Esophagus squamous epithelium (tissue), 4 donors: ENCODE data around the gene CYP2W1.

Experiments used
- CTCF ChIP-seq, 6 experiments: fragments of 450-650 bp in 4 of 6; fragments of 200-600 bp in 2 of 6; sonication (generic) in 2 of 6; IDR thresholded peaks; one replicate each; pipeline ENCODE4 v1.5.1; 2016 to 2019; ENCODE audit warnings: antibody characterized with exemption in 6 of 6, mild to moderate bottlenecking in 4 of 6, moderate library complexity in 4 of 6
- POLR2A ChIP-seq, 4 donors: fragments of 450-650 bp; IDR thresholded peaks; one replicate each; pipeline ENCODE4 v1.6.1; 2017; ENCODE audit warnings: antibody characterized with exemption in 4 of 4, mild to moderate bottlenecking in 4 of 4, moderate library complexity in 3 of 4

GRCh38 chr7:985127-985416 lies 2.1 kb downstream of the CYP2W1 start:
- no peak for TF ChIP-seq CTCF (IDR thresholded peaks at IDR 0.05)
- TF ChIP-seq POLR2A (IDR thresholded peaks at IDR 0.05): no peak
